ENCODE measurements around the gene PTGS1. TPM values are rescaled to one million over a fixed set of nuclear protein-coding genes. Genes with fewer than 3 reads are reported as not detected.

Gene PTGS1
- total RNA-seq, 5 donors from 2014 or later (not counting 1 experiment from before 2014, with no cell fraction given): 0.44 to 2.0 (median 0.86) TPM

GRCh38 chr9:122442568-122442967 is 71.7 kb downstream of the PTGS1 start:
- CTCF ChIA-PET: no interaction called here
- H3K9me3 Mint-ChIP-seq: no peaks in the 10 kb centered on the region
- DNase-seq: no peak

DNA sequence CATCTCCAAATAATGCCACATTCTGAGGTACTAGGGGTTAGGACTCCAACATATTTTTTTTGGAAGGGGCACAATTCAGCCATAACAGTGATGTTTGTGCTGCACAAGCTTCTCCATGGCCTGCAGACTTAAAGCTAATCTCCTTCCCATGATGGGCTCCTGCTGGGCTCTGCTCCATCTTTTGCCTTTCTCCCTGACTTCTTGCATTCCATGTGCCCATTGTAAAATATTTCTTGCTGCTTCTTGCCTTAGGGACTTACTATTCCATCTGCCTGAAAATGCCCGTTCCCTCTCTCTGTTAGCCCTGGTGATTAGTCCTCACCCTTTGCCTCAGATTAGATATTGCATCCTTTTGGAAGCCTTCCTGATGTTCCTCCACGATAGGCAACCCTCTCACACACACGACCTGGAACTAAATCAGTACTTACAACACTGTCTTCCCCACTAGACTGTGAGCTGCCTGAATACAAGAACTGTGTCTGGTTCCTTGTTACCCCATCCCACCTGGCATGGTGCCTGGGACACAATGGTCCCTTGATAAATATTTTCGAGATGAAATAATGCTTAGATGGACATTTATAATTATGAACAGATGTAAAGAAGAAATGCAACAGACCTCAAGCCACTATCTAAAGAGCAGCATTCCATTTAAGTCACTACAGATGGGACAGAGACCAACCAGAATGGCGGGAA is 73.4 kb downstream of the PTGS1 start:
- no peak overlapping the region for H3K27ac Mint-ChIP-seq
- POLR2A ChIA-PET: no interaction called here
- no peaks in the 10 kb centered on the region for H3K4me1 Mint-ChIP-seq
- ATAC-seq (replicated peaks in 1 of 4) (no peak), DNase-seq (no peak)
- H3K27me3 ChIP-seq (replicated peaks in 1 of 2; ENCODE audit: control insufficient read depth in 2 of 2, extremely low read depth in 1 of 2, insufficient read depth in 2 of 2, low read length in 1 of 2): peaks cover 0 to 7% of the 10 kb centered on the region in 2 experiments
- WGBS (ENCODE audit: insufficient coverage): 59% methylated on average over 3 of the region's 5 CpGs
- H3K27me3 Mint-ChIP-seq: peaks cover 29 to 37% of the 10 kb centered on the region in 2 donors
- no peak overlapping the region for H3K4me3 ChIP-seq (ENCODE audit: control insufficient read depth in 1 of 2, extremely low read depth in 1 of 2, low read length in 1 of 2)
- no peaks in the 10 kb centered on the region for H3K4me1 ChIP-seq (ENCODE audit: control insufficient read depth in 1 of 2, extremely low read depth in 1 of 2, insufficient read depth in 2 of 2, low read length in 2 of 2)
- no peaks in the 10 kb centered on the region for H3K9me3 ChIP-seq
- no peak overlapping the region for H3K4me3 Mint-ChIP-seq
- H3K9me3 Mint-ChIP-seq: no peaks in the 10 kb centered on the region
- H3K27ac ChIP-seq (ENCODE audit: low read length): no peak overlapping the region
- H3K36me3 Mint-ChIP-seq: no peaks in the 10 kb centered on the region
- no peaks in the 10 kb centered on the region for H3K36me3 ChIP-seq (ENCODE audit: control insufficient read depth in 2 of 2, extremely low read depth in 1 of 2, insufficient read depth in 1 of 2, low read length in 1 of 2)
- CTCF ChIA-PET: no interaction called here

More at GRCh38 chr9:122442568-122442967, 71.7 kb downstream of the PTGS1 start:
- H3K27me3 Mint-ChIP-seq: peaks cover 29 to 33% of the 10 kb centered on the region in 2 donors
- H3K27ac Mint-ChIP-seq: no peak overlapping the region
- no peak for ATAC-seq (replicated peaks in 1 of 4)
- H3K9me3 ChIP-seq: no peaks in the 10 kb centered on the region
- POLR2A ChIA-PET: no interaction called here
- peaks cover 0 to 7% of the 10 kb centered on the region in 2 experiments for H3K27me3 ChIP-seq (replicated peaks in 1 of 2; ENCODE audit: control insufficient read depth in 2 of 2, extremely low read depth in 1 of 2, insufficient read depth in 2 of 2, low read length in 1 of 2)
- H3K4me1 ChIP-seq (ENCODE audit: control insufficient read depth in 1 of 2, extremely low read depth in 1 of 2, insufficient read depth in 2 of 2, low read length in 2 of 2): no peaks in the 10 kb centered on the region
- no CpG with 5 or more reads among the region's 1 CpG for WGBS (ENCODE audit: insufficient coverage)
- H3K4me3 Mint-ChIP-seq: no peak overlapping the region
- no peak overlapping the region for H3K27ac ChIP-seq (ENCODE audit: low read length)
- no peak overlapping the region for H3K4me3 ChIP-seq (ENCODE audit: control insufficient read depth in 1 of 2, extremely low read depth in 1 of 2, low read length in 1 of 2)
- no peaks in the 10 kb centered on the region for H3K4me1 Mint-ChIP-seq
- H3K36me3 Mint-ChIP-seq: no peaks in the 10 kb centered on the region
- H3K36me3 ChIP-seq (ENCODE audit: control insufficient read depth in 2 of 2, extremely low read depth in 1 of 2, insufficient read depth in 1 of 2, low read length in 1 of 2): no peaks in the 10 kb centered on the region

Other genes with a start within 250 kb of the PTGS1 start
- gene NDUFA8, start 211.2 kb upstream of the PTGS1 start, total RNA-seq: 10 to 100 TPM; 11.2 to 25.4 (median 18.4) TPM
- not detected for gene MORN5, start 211.1 kb upstream of the PTGS1 start, total RNA-seq
- not detected for gene LHX6, start 142.1 kb upstream of the PTGS1 start, total RNA-seq
- 10 to 100 TPM; 15.8 to 19.9 (median 17.5) TPM for gene RBM18, start 106.2 kb upstream of the PTGS1 start, total RNA-seq
- 10 to 100 TPM; 27.7 to 34.1 (median 29.1) TPM for gene MRRF, start 106.1 kb upstream of the PTGS1 start, total RNA-seq
- not detected for gene OR1J1, start 106.9 kb downstream of the PTGS1 start, total RNA-seq
- gene OR1J2, start 139.8 kb downstream of the PTGS1 start, total RNA-seq: not detected
- not detected for gene OR1J4, start 148.1 kb downstream of the PTGS1 start, total RNA-seq
- not detected for gene OR1N1, start 156.3 kb downstream of the PTGS1 start, total RNA-seq
- not detected for gene OR1N2, start 182.1 kb downstream of the PTGS1 start, total RNA-seq
- under 1 TPM in 1 of 5 donors, not detected in 4; 0.35 TPM for gene OR1L8, start 212.4 kb downstream of the PTGS1 start, total RNA-seq
- gene OR1Q1, start 243.7 kb downstream of the PTGS1 start, total RNA-seq: not detected

Data from T-cell (primary cell).